Hepatocyte (in vitro differentiated cells): Measurements from ENCODE around the gene C1orf50. TPM values are rescaled to one million over a fixed set of nuclear protein-coding genes. Genes with fewer than 3 reads are reported as not detected.
A peak's percentile ranks its signal among the peaks of the same experiment; 100 is the strongest.

ENCODE experiments used
- DNase-seq: peaks from one replicate; pipeline ENCODE4 v3.0.0-alpha.2; 2016; ENCODE audit warnings: low spot score
- H2AFZ ChIP-seq: fragments of 200-600 bp; sonication (generic); 2 replicates; pipeline ENCODE4 v1.6.0; 2016; ENCODE audit warnings: antibody characterized with exemption, mild to moderate bottlenecking
- H3K27ac ChIP-seq: fragments of 200-600 bp; sonication (generic); 2 replicates; pipeline ENCODE4 v1.5.1; 2016; ENCODE audit warnings: mild to moderate bottlenecking
- H3K27me3 ChIP-seq: fragments of 200-600 bp; sonication (generic); 2 replicates; pipeline ENCODE4 v1.6.1; 2016
- H3K36me3 ChIP-seq: fragments of 200-600 bp; sonication (generic); replicated peaks from 2 replicates; pipeline ENCODE4 v1.5.1; 2016; ENCODE audit warnings: low read depth; ENCODE audit not compliant: insufficient read depth
- H3K4me1 ChIP-seq: fragments of 200-600 bp; sonication (generic); 2 replicates; pipeline ENCODE4 v1.5.1; 2016; ENCODE audit warnings: mild to moderate bottlenecking, moderate library complexity; ENCODE audit not compliant: insufficient read depth
- H3K4me2 ChIP-seq: fragments of 200-600 bp; sonication (generic); 2 replicates; pipeline ENCODE4 v1.6.0; 2016
- H3K4me3 ChIP-seq: fragments of 200-600 bp; sonication (generic); 2 replicates; pipeline ENCODE4 v1.5.1; 2016; ENCODE audit warnings: mild to moderate bottlenecking
- H3K79me2 ChIP-seq: fragments of 200-600 bp; sonication (generic); 2 replicates; pipeline ENCODE4 v1.6.0; 2017; ENCODE audit warnings: mild to moderate bottlenecking
- H3K9me2 ChIP-seq: fragments of 200-600 bp; sonication (generic); replicated peaks from 2 replicates; pipeline ENCODE4 v1.6.0; 2017; ENCODE audit warnings: mild to moderate bottlenecking; ENCODE audit not compliant: insufficient read depth
- H3K9me3 ChIP-seq: fragments of 200-600 bp; sonication (generic); 2 replicates; pipeline ENCODE4 v1.5.1; 2016; ENCODE audit warnings: low read depth, mild to moderate bottlenecking
- H4K20me1 ChIP-seq: fragments of 200-600 bp; sonication (generic); 2 replicates; pipeline ENCODE4 v1.6.0; 2016; ENCODE audit warnings: mild to moderate bottlenecking; ENCODE audit not compliant: insufficient read depth, poor library complexity, severe bottlenecking
- EZH2 ChIP-seq: fragments of 200-600 bp; sonication (generic); IDR thresholded peaks from 2 replicates; pipeline ENCODE4 v1.6.1; 2016; ENCODE audit warnings: antibody characterized with exemption, mild to moderate bottlenecking, borderline replicate concordance
- EZH2phosphoT487 ChIP-seq: fragments of 200-600 bp; sonication (generic); IDR thresholded peaks from one replicate; pipeline ENCODE4 v1.6.1; 2018; ENCODE audit warnings: antibody characterized with exemption, mild to moderate bottlenecking, low read depth, moderate library complexity; ENCODE audit not compliant: unreplicated experiment, severe bottlenecking
- WGBS: methylation state at CpG from one replicate; pipeline ENCODE4 v1.1.6; 2016; ENCODE audit warnings: low lambda C conversion rate; ENCODE audit errors: missing lambda C conversion rate; 5-methylcytosine and 5-hydroxymethylcytosine counted together
- polyA plus RNA-seq: library from polyadenylated mRNA; unstranded; fragments of >200 nt; fragmentation: Nextera tagmentation; extraction: Ambion mirVana; gene quantifications from 2 replicates; pipeline ENCODE4 v1.2.1, GENCODE V29; 2016
- total RNA-seq: library from RNA; depleted of rRNA; stranded (reverse); fragments of >200 nt; gene quantifications from 2 replicates; pipeline ENCODE4 v1.2.3, GENCODE V29; 2014
- TF ChIP-seq, protein P1 (sequence below): fragments of 200-600 bp; sonication (generic); IDR thresholded peaks from 2 replicates; pipeline ENCODE4 v1.5.1; 2016; ENCODE audit warnings: antibody characterized with exemption, mild to moderate bottlenecking; ENCODE audit not compliant: poor library complexity

C1orf50 gene
- total and polyA plus RNA-seq, 2 experiments from 2014 or later: 5.7 to 15.2 TPM

GRCh38 chr1:42752284-42752683 lies 14.8 kb upstream of the C1orf50 start:
- no peaks in the 10 kb centered on the region for H3K36me3 ChIP-seq

DNA sequence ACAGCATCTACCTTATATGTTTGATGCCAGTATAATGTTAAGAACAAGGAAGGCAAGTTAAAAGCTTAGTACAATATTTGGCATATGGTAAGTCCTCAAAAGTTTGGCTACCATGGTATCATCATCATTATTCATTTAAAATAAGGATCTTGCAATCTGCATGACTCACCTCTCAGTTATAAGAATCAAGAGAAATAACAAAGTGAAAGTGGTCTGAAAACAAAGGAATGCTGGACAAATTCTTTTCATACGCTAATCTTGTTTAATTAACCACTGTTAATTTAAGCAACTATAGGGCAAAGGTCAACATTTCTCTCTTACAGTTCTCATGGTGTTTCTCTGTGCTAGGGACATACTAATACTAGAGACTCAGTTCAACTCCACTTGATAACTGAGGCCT lies 14.0 kb upstream of the C1orf50 start:
- Histone ChIP-seq H3K4me1 (no peaks in the 10 kb centered on the region), H3K4me2 (no peak overlapping the region), H3K27ac (no peak overlapping the region), H3K4me3 (no peak overlapping the region), H3K36me3 (no peaks in the 10 kb centered on the region), H4K20me1 (no peaks in the 10 kb centered on the region), H3K9me2 (no peaks in the 10 kb centered on the region), H3K9me3 (no peaks in the 10 kb centered on the region), H3K79me2 (no peaks in the 10 kb centered on the region), H3K27me3 (no peaks in the 10 kb centered on the region), H2AFZ (no peak overlapping the region)
- 71% methylated on average over 1 of the region's 1 CpG for WGBS
- no peak for DNase-seq
- TF ChIP-seq EZH2 (no peak), EZH2phosphoT487 (no peak)
- TF ChIP-seq, protein P1, sequence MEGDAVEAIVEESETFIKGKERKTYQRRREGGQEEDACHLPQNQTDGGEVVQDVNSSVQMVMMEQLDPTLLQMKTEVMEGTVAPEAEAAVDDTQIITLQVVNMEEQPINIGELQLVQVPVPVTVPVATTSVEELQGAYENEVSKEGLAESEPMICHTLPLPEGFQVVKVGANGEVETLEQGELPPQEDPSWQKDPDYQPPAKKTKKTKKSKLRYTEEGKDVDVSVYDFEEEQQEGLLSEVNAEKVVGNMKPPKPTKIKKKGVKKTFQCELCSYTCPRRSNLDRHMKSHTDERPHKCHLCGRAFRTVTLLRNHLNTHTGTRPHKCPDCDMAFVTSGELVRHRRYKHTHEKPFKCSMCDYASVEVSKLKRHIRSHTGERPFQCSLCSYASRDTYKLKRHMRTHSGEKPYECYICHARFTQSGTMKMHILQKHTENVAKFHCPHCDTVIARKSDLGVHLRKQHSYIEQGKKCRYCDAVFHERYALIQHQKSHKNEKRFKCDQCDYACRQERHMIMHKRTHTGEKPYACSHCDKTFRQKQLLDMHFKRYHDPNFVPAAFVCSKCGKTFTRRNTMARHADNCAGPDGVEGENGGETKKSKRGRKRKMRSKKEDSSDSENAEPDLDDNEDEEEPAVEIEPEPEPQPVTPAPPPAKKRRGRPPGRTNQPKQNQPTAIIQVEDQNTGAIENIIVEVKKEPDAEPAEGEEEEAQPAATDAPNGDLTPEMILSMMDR: no peak

More at GRCh38 chr1:42752284-42752683, 14.8 kb upstream of the C1orf50 start:
- TF ChIP-seq EZH2phosphoT487: no peak
- TF ChIP-seq EZH2: no peak
- TF ChIP-seq, protein P1: no peak
- no peak for DNase-seq
- H3K9me2 ChIP-seq: no peaks in the 10 kb centered on the region
- H4K20me1 ChIP-seq: no peaks in the 10 kb centered on the region
- no peak overlapping the region for H2AFZ ChIP-seq
- 98% methylated on average over 6 of the region's 6 CpGs for WGBS
- H3K79me2 ChIP-seq: no peaks in the 10 kb centered on the region
- no peaks in the 10 kb centered on the region for H3K4me1 ChIP-seq
- H3K4me3 ChIP-seq: no peak overlapping the region
- no peaks in the 10 kb centered on the region for H3K9me3 ChIP-seq
- no peaks in the 10 kb centered on the region for H3K27me3 ChIP-seq
- H3K27ac ChIP-seq: no peak overlapping the region
- no peak overlapping the region for H3K4me2 ChIP-seq

DNA sequence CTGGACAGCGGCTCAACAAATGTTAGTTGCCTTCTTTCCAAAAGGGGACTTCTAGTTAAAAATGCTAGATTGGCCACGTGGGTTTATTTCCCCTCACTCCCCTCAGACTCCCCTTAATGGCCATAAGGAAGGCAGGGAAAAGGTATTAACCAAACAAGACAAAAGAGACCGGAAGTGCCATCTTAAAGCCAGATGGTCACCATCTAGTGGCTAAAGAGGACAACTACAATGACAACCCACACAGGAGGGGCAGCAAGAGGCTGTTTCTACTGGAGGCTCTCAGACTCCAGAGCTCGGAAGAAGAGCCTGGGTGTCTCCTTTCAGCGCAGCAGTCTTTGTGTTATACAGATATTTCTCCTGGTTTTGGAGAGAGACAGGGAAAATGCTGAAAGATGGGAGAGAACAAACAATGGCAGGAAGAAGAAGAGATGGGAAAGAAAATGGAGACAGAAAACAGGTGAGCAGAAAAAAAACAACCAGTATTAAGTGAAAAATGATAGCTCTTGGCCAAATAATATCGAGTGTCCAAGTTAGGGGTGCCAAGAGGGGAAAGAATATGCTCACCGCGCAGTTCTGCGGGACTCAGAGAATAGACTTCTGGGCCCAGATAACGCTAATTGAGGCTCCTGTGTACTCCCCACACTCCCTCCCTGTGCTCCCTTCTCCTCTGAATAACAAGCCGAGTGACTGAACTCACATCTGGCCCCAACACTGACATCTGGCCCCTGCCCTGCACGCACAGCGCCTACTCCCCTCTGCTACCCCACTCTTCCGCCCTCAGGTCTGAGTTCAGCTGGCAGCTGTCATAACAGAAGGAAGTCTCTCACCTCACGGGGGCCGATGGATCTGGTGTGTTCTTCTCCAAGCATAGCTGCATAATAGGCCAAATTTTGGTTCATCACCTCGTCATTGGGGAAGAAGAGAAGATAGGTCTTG lies 9.8 kb upstream of the C1orf50 start:
- H3K4me2 ChIP-seq: no peak overlapping the region
- TF ChIP-seq EZH2: no peak
- TF ChIP-seq, protein P1: peak; percentile 65
- H3K9me3 ChIP-seq: no peaks in the 10 kb centered on the region
- H3K4me1 ChIP-seq: no peaks in the 10 kb centered on the region
- DNase-seq: peak; percentile 76
- H4K20me1 ChIP-seq: no peaks in the 10 kb centered on the region
- no peak overlapping the region for H3K27ac ChIP-seq
- WGBS: 78% methylated on average over 17 of the region's 17 CpGs
- no peak overlapping the region for H2AFZ ChIP-seq
- H3K4me3 ChIP-seq: no peak overlapping the region
- H3K27me3 ChIP-seq: no peaks in the 10 kb centered on the region
- peaks cover 9% of the 10 kb centered on the region for H3K79me2 ChIP-seq
- H3K9me2 ChIP-seq: no peaks in the 10 kb centered on the region
- H3K36me3 ChIP-seq: no peaks in the 10 kb centered on the region
